Mucosa of stomach (tissue), 1 donor: Measurements from ENCODE around the gene C4orf17.

Experiments
- H3K27me3 ChIP-seq: one replicate; pipeline ENCODE4 v1.7.0; 2013; ENCODE audit warnings: mild to moderate bottlenecking, low read length; ENCODE audit not compliant: control insufficient read depth, insufficient read depth
- H3K36me3 ChIP-seq: one replicate; pipeline ENCODE4 v1.7.0; 2013; ENCODE audit warnings: low read length; ENCODE audit not compliant: control insufficient read depth, insufficient read depth
- H3K4me1 ChIP-seq: one replicate; pipeline ENCODE4 v1.7.0; 2013; ENCODE audit warnings: mild to moderate bottlenecking, low read length; ENCODE audit not compliant: control insufficient read depth, insufficient read depth
- H3K4me3 ChIP-seq: one replicate; pipeline ENCODE4 v1.7.0; 2013; ENCODE audit warnings: low read length
- H3K9ac ChIP-seq: one replicate; pipeline ENCODE4 v1.7.0; 2013; ENCODE audit warnings: mild to moderate bottlenecking, low read length, moderate library complexity
- H3K9me3 ChIP-seq: one replicate; pipeline ENCODE4 v1.7.0; 2013; ENCODE audit warnings: mild to moderate bottlenecking, low read length, moderate library complexity; ENCODE audit not compliant: control insufficient read depth
- donor health status: Pancreatic carcinoma.

The C4orf17 gene

GRCh38 chr4:99540277-99540939, 29.6 kb downstream of the C4orf17 start:
- H3K9ac ChIP-seq = no peak overlapping the region
- H3K4me3 ChIP-seq = no peak overlapping the region
- H3K36me3 ChIP-seq = no peaks in the 10 kb centered on the region
- no peaks in the 10 kb centered on the region for H3K9me3 ChIP-seq
- H3K27me3 ChIP-seq = no peaks in the 10 kb centered on the region
- H3K4me1 ChIP-seq = peaks cover 4% of the 10 kb centered on the region

GRCh38 chr4:99552872-99553271, 42.1 kb downstream of the C4orf17 start:
- no peaks in the 10 kb centered on the region for H3K36me3 ChIP-seq

DNA sequence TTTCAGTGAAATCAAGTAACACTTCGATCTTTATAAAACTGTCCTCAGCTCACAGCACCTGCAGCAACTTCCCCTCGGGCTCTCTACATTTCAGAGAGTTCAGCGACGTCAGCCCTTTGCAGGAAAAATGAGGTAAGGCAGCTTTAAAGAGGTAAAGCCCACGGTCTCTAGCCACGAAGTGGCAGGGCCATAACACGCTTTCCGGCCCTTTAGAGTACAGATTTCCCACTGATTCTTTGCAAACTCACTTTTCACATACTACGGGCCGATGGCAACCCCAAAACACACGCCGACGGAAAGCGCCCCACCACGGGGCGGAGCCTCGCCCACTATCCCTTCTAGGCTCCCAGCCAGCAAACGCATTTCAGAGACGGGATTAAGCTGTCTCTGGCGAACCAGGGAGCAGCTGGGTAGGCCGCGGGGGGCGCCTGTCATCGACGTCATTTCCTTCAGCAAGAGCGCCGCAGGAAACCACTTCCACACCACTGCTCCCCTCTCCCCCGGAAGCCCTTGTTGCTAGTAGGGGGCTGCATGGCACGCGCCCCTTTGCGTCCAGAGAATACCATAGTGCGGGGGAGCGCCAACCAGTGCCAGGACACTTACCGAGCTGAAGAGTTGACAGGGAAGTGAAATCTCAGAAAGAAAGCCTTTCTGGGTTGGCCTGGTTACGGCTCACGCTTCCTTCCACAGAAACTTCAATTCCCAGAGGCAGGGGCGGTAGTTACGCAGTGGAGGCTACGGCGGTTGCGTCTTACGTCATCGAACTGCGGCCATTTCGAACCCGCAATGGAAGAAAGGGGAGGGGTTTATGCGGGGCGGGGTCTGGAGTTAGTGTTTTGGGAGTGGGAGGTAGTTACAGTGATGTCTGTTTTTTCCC, 52.7 kb downstream of the C4orf17 start, which contains the start of gene TRMT10A:
TSS of gene TRMT10A (minus strand) at position 730 of the 877 bp plus-strand sequence. CDS start 4,701 bp downstream, outside the sequence.
- H3K4me3 ChIP-seq = peak within 1 kb of the TSS; percentile 99
- no peaks in the 10 kb centered on the region for H3K9me3 ChIP-seq
- no peaks in the 10 kb centered on the region for H3K27me3 ChIP-seq
- no peaks in the 10 kb centered on the region for H3K4me1 ChIP-seq
- peak within 1 kb of the TSS; percentile 95 for H3K9ac ChIP-seq
- no peaks in the 10 kb centered on the region for H3K36me3 ChIP-seq

More at GRCh38 chr4:99552872-99553271, 42.1 kb downstream of the C4orf17 start:
- H3K4me3 ChIP-seq = no peak overlapping the region
- H3K4me1 ChIP-seq = no peaks in the 10 kb centered on the region
- no peaks in the 10 kb centered on the region for H3K9me3 ChIP-seq
- no peaks in the 10 kb centered on the region for H3K27me3 ChIP-seq
- H3K9ac ChIP-seq = no peak overlapping the region

GRCh38 chr4:99564921-99565320, 54.1 kb downstream of the C4orf17 start:
- no peaks in the 10 kb centered on the region for H3K36me3 ChIP-seq
- H3K4me3 ChIP-seq = no peak overlapping the region
- H3K27me3 ChIP-seq = no peaks in the 10 kb centered on the region
- no peaks in the 10 kb centered on the region for H3K4me1 ChIP-seq
- no peak overlapping the region for H3K9ac ChIP-seq
- H3K9me3 ChIP-seq = no peaks in the 10 kb centered on the region

- H3K9ac ChIP-seq = no peak overlapping the region
Observed at GRCh38 chr4:99571883-99572282, 61.1 kb downstream of the C4orf17 start.

DNA sequence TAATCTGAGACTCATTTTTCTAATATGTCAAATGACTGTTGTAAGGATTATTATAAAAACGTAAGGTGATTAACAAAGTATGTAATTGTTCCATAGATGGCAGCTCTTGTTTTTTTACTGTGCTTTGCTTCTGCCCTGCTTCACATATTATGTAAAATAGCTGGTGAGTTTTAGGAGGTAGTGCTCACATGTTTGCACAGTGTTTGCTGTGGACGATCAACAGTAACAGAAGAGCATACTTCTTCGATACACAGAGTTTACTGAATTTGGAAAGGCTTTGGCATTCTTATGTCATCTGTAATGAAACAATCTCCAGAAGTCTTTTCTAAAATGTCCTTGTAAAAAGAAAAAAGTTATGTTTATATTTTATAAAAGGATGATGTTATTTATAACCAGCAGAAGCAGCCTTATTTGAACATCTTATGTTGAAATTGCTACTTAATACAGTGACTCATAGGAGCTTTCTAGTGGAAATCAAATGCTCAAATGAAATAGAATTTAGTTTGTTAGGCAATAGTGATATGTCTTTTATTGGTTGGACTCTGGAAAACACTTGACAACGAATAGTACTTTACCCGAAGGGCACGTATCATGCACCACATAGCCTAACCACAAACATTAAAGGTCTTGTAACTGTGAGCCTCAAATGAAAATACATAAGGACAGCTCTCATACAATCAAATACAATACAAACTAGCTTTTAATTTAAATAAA, 61.9 kb downstream of the C4orf17 start:
- no peaks in the 10 kb centered on the region for H3K36me3 ChIP-seq
- no peaks in the 10 kb centered on the region for H3K4me1 ChIP-seq
- no peaks in the 10 kb centered on the region for H3K9me3 ChIP-seq
- H3K4me3 ChIP-seq = no peak overlapping the region
- no peak overlapping the region for H3K9ac ChIP-seq
- H3K27me3 ChIP-seq = peaks cover 5% of the 10 kb centered on the region

More at GRCh38 chr4:99571883-99572282, 61.1 kb downstream of the C4orf17 start:
- H3K27me3 ChIP-seq = peaks cover 5% of the 10 kb centered on the region
- no peaks in the 10 kb centered on the region for H3K9me3 ChIP-seq
- H3K4me3 ChIP-seq = no peak overlapping the region
- no peaks in the 10 kb centered on the region for H3K4me1 ChIP-seq
- no peaks in the 10 kb centered on the region for H3K36me3 ChIP-seq

GRCh38 chr4:99573735-99574368, 63.0 kb downstream of the C4orf17 start:
- Histone ChIP-seq H3K36me3 (no peaks in the 10 kb centered on the region), H3K9ac (no peak overlapping the region), H3K27me3 (peaks cover 5% of the 10 kb centered on the region), H3K9me3 (no peaks in the 10 kb centered on the region), H3K4me1 (no peaks in the 10 kb centered on the region), H3K4me3 (no peak overlapping the region)

GRCh38 chr4:99574530-99575324, 63.9 kb downstream of the C4orf17 start, which contains the start of gene MTTP:
MTTP (plus strand) TSS chr4:99574824; CDS start chr4:99574910, 86 bp downstream.
- Histone ChIP-seq H3K27me3 (peaks cover 5% of the 10 kb centered on the region), H3K4me1 (no peaks in the 10 kb centered on the region), H3K36me3 (no peaks in the 10 kb centered on the region), H3K4me3 (no peak within 1 kb of the TSS), H3K9me3 (no peaks in the 10 kb centered on the region), H3K9ac (no peak within 1 kb of the TSS)

DNA sequence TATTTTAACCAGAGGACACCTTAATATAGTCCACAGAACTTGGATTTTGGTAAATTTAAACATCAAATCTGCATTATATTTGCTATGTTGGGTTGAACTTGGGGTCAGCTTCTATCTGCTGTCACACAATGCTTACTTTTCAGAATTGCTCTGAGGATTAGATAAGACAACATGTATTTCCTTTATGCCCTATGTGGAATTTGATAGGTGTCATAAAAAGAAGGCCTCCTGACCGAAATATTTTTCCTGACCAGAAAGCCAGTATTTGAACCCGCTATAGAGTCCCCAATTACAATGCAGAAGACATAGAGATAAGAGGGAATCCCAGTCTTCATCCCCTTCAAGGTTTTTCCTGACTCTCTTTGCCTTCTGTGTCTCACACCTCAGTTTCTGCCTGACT, 67.9 kb downstream of the C4orf17 start:
- no peak overlapping the region for H3K4me3 ChIP-seq
- H3K27me3 ChIP-seq = no peaks in the 10 kb centered on the region
- H3K4me1 ChIP-seq = no peaks in the 10 kb centered on the region
- H3K9ac ChIP-seq = no peak overlapping the region
- no peaks in the 10 kb centered on the region for H3K9me3 ChIP-seq
- no peaks in the 10 kb centered on the region for H3K36me3 ChIP-seq

- Histone ChIP-seq H3K4me1 (no peaks in the 10 kb centered on the region), H3K9ac (no peak overlapping the region), H3K4me3 (no peak overlapping the region), H3K36me3 (no peaks in the 10 kb centered on the region), H3K9me3 (no peaks in the 10 kb centered on the region), H3K27me3 (no peaks in the 10 kb centered on the region)
Observed at GRCh38 chr4:99585516-99585915, 74.7 kb downstream of the C4orf17 start.

DNA sequence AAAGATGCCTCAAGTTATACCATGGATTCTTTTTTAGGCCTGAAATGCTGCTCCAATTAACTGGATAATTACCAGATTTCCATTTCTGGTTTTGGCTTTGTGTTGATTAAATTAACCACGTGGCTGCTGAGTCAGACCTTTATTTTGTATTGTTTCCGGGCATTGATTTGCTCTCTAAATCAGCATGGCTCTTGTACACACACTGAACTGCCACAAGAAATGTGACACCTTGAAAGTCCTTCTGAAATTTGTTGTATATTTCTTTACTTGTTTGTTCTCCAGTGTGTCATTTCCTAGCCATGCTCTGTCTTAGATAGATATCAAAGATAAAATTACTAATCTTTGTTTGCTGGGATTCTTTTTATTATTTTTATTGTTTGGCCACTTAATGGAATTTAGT, 75.5 kb downstream of the C4orf17 start:
- Histone ChIP-seq H3K9me3 (no peaks in the 10 kb centered on the region), H3K9ac (no peak overlapping the region), H3K4me3 (no peak overlapping the region), H3K36me3 (no peaks in the 10 kb centered on the region), H3K4me1 (no peaks in the 10 kb centered on the region), H3K27me3 (no peaks in the 10 kb centered on the region)
